ENCODE data around the gene ACTR3. TPM values are rescaled to one million over a fixed set of nuclear protein-coding genes. Genes with fewer than 3 reads are reported as not detected.

ACTR3 gene
- total RNA-seq, 3 donors from 2014 or later: 217 to 242 (median 227) TPM

DNA sequence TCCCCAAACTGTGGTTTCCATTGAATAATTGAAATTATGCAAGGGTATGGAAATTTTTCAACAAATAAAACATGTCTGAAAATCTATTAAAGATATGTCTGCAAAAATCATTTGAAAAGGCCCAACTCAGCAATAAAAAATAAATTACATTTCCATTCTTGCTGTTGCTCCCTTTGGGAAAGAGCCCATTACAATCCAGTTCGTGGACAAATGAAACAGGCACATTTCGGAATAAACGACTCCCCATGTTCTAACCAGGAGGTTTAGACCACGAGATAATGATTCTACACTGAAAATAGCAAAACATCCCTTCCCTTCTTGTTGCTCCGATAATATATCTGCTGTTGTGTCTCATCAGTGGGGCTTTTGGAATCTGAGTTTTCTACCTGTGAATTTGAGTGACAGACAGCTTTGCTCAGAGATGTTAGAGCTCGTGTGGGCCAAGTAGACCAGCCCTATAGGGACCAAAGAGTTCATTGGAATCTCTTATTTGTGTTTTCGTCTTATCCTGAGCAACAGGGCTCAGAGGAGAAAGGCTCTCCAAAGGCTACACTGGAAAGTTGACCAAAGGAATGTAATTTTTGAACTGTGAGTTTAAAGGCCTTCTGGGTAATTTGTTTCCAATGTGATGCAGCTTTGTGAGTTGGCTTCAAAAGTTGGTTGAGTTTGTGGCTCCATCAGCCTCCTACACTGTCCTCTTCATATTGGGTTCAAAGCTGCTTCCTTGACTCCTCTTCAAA lies 119.5 kb downstream of the ACTR3 start:
- intact Hi-C loops (cut with DNase I, micrococcal nuclease): no loop called here
- TF ChIP-seq, protein P1, sequence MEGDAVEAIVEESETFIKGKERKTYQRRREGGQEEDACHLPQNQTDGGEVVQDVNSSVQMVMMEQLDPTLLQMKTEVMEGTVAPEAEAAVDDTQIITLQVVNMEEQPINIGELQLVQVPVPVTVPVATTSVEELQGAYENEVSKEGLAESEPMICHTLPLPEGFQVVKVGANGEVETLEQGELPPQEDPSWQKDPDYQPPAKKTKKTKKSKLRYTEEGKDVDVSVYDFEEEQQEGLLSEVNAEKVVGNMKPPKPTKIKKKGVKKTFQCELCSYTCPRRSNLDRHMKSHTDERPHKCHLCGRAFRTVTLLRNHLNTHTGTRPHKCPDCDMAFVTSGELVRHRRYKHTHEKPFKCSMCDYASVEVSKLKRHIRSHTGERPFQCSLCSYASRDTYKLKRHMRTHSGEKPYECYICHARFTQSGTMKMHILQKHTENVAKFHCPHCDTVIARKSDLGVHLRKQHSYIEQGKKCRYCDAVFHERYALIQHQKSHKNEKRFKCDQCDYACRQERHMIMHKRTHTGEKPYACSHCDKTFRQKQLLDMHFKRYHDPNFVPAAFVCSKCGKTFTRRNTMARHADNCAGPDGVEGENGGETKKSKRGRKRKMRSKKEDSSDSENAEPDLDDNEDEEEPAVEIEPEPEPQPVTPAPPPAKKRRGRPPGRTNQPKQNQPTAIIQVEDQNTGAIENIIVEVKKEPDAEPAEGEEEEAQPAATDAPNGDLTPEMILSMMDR (IDR thresholded peaks at IDR 0.05): no peak
- H3K36me3 ChIP-seq (ENCODE audit: low read depth): no peaks in the 10 kb centered on the region
- no peak overlapping the region for H3K4me3 ChIP-seq
- no peak for ATAC-seq
- H3K4me1 ChIP-seq (ENCODE audit: low read depth): no peaks in the 10 kb centered on the region
- no peaks in the 10 kb centered on the region for H3K9me3 ChIP-seq
- DNase-seq: no peak

DNA sequence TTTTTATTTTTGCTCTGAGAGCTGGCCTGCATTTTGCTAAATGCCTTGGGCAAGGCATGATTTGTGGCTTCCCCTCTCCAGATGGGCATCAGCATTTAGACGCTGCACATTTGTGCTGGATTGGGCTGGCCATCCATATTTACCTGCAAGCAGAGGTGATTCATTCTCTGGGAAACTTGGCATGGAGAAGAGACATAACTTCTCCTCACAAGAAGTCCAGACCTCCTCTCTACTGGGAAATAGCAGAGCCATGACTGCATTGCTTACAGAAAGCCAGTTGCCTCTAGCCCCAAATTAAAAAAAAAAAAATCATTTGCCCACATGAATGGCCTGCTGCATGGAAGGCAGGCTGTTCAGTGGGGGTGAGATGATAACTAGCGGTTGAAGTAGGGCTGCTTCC lies 120.1 kb downstream of the ACTR3 start:
- DNase-seq (no peak), ATAC-seq (no peak)
- no peak overlapping the region for H3K4me3 ChIP-seq
- no peaks in the 10 kb centered on the region for H3K36me3 ChIP-seq (ENCODE audit: low read depth)
- H3K9me3 ChIP-seq: no peaks in the 10 kb centered on the region
- intact Hi-C loops (cut with DNase I, micrococcal nuclease): no loop called here
- no peaks in the 10 kb centered on the region for H3K4me1 ChIP-seq (ENCODE audit: low read depth)
- TF ChIP-seq, protein P1 (IDR thresholded peaks at IDR 0.05): no peak

DNA sequence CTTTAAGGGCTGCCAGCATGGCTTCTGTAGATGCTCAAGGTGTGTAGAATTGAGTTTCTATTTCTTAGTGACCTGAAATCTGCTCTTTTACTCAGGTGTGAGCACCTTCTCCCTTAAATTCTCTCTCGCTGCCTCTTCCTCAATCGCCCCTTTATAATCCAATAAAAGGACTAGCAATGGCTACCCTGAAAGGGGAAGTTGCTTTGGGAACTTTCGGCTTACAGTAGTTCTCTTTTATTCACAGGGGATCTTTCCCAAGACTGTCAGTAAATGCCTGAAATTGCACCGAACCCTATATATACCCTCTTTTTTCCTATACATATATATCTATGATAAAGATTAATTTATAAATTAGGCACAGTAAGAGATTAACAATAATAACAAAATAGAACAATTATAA lies 121.8 kb downstream of the ACTR3 start:
- Histone ChIP-seq H3K4me3 (no peak overlapping the region), H3K4me1 (ENCODE audit: low read depth) (no peaks in the 10 kb centered on the region), H3K9me3 (no peaks in the 10 kb centered on the region), H3K36me3 (ENCODE audit: low read depth) (no peaks in the 10 kb centered on the region)
- ATAC-seq: peak; percentile 12
- intact Hi-C loops (cut with DNase I, micrococcal nuclease): no loop called here
- DNase-seq: no peak
- TF ChIP-seq, protein P1 (IDR thresholded peaks at IDR 0.05): no peak

Other genes with a start within 250 kb of the ACTR3 start
- gene SLC35F5, start 133.4 kb upstream of the ACTR3 start, total RNA-seq: 100 to 1,000 TPM in 2 of 3 donors, 10 to 100 TPM in 1; 78.8 to 132 (median 125) TPM